ENCODE results near the gene IGF1R. TPM values are rescaled to one million over a fixed set of nuclear protein-coding genes. Genes with fewer than 3 reads are reported as not detected.
A peak's percentile ranks its signal among the peaks of the same experiment; 100 is the strongest.

Gene IGF1R
- total and polyA plus RNA-seq, 2 of the 13 experiments (the other 11 are each of a cell fraction or from before 2014, with no cell fraction given) = 15.9 to 18.4 TPM

GRCh38 chr15:98785807-98786621, 137.7 kb downstream of the IGF1R start:
- Histone ChIP-seq H4K20me1 (ENCODE audit: insufficient read depth, low read length) (peaks cover 60% of the 10 kb centered on the region), H3K4me3 (replicated peaks in 1 of 3; ENCODE audit: insufficient read depth in 1 of 3, low read depth in 2 of 3, low read length in 3 of 3) (peak overlapping the region in 1 of 3 experiments; percentile 37; a peak in 2 of 6 replicates), H3K4me2 (ENCODE audit: low read depth, low read length) (peak overlapping the region; percentile 60), H3K9ac (ENCODE audit: insufficient read depth, low read depth, low read length) (no peak overlapping the region; the same call in 1 of the 2 replicates), H3K79me2 (ENCODE audit: insufficient read depth, low read length) (peaks cover 70% of the 10 kb centered on the region), H3K27ac (ENCODE audit: extremely low read length, insufficient read depth, low read length) (peak overlapping the region; percentile 55), H3K36me3 (replicated peaks in 1 of 2; ENCODE audit: control insufficient read depth in 1 of 2, insufficient read depth in 2 of 2, low read length in 2 of 2) (no peaks in the 10 kb centered on the region), H2AFZ (ENCODE audit: low read length) (no peak overlapping the region), H3K9me3 (ENCODE audit: low read length) (no peaks in the 10 kb centered on the region), H3K27me3 (ENCODE audit: control insufficient read depth in 1 of 2, insufficient read depth in 2 of 2, low read length in 2 of 2) (no peaks in the 10 kb centered on the region), H3K4me1 (ENCODE audit: insufficient read depth, low read length) (peaks cover 60% of the 10 kb centered on the region)
- CTCF ChIA-PET (ENCODE audit: low intra/inter-chr PET ratio, low total read pairs) = no interaction called here
- ATAC-seq = peak; percentile 71
- DNase-seq (ENCODE audit: low spot score) = peak; percentile 36
- in situ Hi-C loops (cut with HindIII; ENCODE audit: extremely low pct_ligation_motif_present, low pct_unique_long_range_greater_than_20kb) (loop anchor here (5.0 kb wide), 1 partner anchor 61 kb away; no protein-coding TSS in a partner anchor), intact Hi-C loops (cut with micrococcal nuclease; ENCODE audit: unreplicated experiment) (loop anchor here (2.0 kb wide), 1 partner anchor 13 kb away; no protein-coding TSS in a partner anchor)
- FAIRE-seq = peak; percentile 65
- POLR2A ChIA-PET = no interaction called here
- WGBS (ENCODE audit: low lambda C conversion rate) = 32% methylated on average over 6 of the region's 9 CpGs
- BruUV-seq (replicated peaks) = no TSS peak
- TF ChIP-seq PITX1 (CRISPR knock-in tag; IDR thresholded peaks at IDR 0.05) = peak; percentile 47; the same call in 1 of the 2 replicates
- no peak for TF ChIP-seq ZNF10 (CRISPR knock-in tag; IDR thresholded peaks at IDR 0.05; ENCODE audit: borderline replicate concordance, low read depth)
- no peak for TF ChIP-seq MED8 (CRISPR knock-in tag; IDR thresholded peaks at IDR 0.05; ENCODE audit: insufficient replicate concordance)
- no peak for TF ChIP-seq SMARCE1 (IDR thresholded peaks at IDR 0.05; ENCODE audit: borderline replicate concordance)
- no peak for TF ChIP-seq ZFP36L2 (CRISPR knock-in tag; IDR thresholded peaks at IDR 0.05)
- no peak for TF ChIP-seq ZNF326 (CRISPR knock-in tag; IDR thresholded peaks at IDR 0.05; ENCODE audit: borderline replicate concordance)
- no peak for TF ChIP-seq MYNN (CRISPR knock-in tag; IDR thresholded peaks at IDR 0.05; ENCODE audit: low read depth)
- no peak for TF ChIP-seq ZNF567 (CRISPR knock-in tag; IDR thresholded peaks at IDR 0.05; ENCODE audit: borderline replicate concordance)
- no peak for TF ChIP-seq NAIF1 (CRISPR knock-in tag; IDR thresholded peaks at IDR 0.05; ENCODE audit: borderline replicate concordance)
- no peak for TF ChIP-seq ZNF563 (CRISPR knock-in tag; IDR thresholded peaks at IDR 0.05)
- peak; percentile 39; the same call in 1 of the 2 replicates for TF ChIP-seq ZMYM4 (CRISPR knock-in tag; IDR thresholded peaks at IDR 0.05)
- no peak for TF ChIP-seq ZNF180 (CRISPR knock-in tag; IDR thresholded peaks at IDR 0.05; ENCODE audit: borderline replicate concordance, low read depth)
- TF ChIP-seq KAT8 (CRISPR knock-in tag; IDR thresholded peaks at IDR 0.05) = 0 out of 2 replicates have a peak, but pooled peaks have one; percentile 7
- TF ChIP-seq LCORL (IDR thresholded peaks at IDR 0.05) = no peak
- TF ChIP-seq LCORL (CRISPR knock-in tag; IDR thresholded peaks at IDR 0.05) = peak; percentile 53; the same call in 1 of the 2 replicates
- no peak for TF ChIP-seq ZNF329 (CRISPR knock-in tag; IDR thresholded peaks at IDR 0.05; ENCODE audit: low read depth)
- 0 out of 2 replicates have a peak, but pooled peaks have one; percentile 16 for TF ChIP-seq ZNF501 (CRISPR knock-in tag; IDR thresholded peaks at IDR 0.05)
- TF ChIP-seq TBX3 (IDR thresholded peaks at IDR 0.05; ENCODE audit: borderline replicate concordance) = no peak
- TF ChIP-seq, protein P1, sequence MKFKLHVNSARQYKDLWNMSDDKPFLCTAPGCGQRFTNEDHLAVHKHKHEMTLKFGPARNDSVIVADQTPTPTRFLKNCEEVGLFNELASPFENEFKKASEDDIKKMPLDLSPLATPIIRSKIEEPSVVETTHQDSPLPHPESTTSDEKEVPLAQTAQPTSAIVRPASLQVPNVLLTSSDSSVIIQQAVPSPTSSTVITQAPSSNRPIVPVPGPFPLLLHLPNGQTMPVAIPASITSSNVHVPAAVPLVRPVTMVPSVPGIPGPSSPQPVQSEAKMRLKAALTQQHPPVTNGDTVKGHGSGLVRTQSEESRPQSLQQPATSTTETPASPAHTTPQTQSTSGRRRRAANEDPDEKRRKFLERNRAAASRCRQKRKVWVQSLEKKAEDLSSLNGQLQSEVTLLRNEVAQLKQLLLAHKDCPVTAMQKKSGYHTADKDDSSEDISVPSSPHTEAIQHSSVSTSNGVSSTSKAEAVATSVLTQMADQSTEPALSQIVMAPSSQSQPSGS (CRISPR knock-in tag; IDR thresholded peaks at IDR 0.05) = 0 out of 2 replicates have a peak, but pooled peaks have one; percentile 33
- TF ChIP-seq ZNF362 (CRISPR knock-in tag; IDR thresholded peaks at IDR 0.05; ENCODE audit: borderline replicate concordance) = 0 out of 2 replicates have a peak, but pooled peaks have one; percentile 13
- 0 out of 2 replicates have a peak, but pooled peaks have one; percentile 19 for TF ChIP-seq ZBTB7B (CRISPR knock-in tag; IDR thresholded peaks at IDR 0.05)
- 0 out of 2 replicates have a peak, but pooled peaks have one; percentile 69 for TF ChIP-seq ZSCAN25 (CRISPR knock-in tag; IDR thresholded peaks at IDR 0.05)
- no peak for TF ChIP-seq NFE2L1 (CRISPR knock-in tag; IDR thresholded peaks at IDR 0.05; ENCODE audit: borderline replicate concordance)
